ENCODE measurements around the gene SGSM1.
A peak's percentile ranks its signal among the peaks of the same experiment; 100 is the strongest.

SGSM1 gene

DNA sequence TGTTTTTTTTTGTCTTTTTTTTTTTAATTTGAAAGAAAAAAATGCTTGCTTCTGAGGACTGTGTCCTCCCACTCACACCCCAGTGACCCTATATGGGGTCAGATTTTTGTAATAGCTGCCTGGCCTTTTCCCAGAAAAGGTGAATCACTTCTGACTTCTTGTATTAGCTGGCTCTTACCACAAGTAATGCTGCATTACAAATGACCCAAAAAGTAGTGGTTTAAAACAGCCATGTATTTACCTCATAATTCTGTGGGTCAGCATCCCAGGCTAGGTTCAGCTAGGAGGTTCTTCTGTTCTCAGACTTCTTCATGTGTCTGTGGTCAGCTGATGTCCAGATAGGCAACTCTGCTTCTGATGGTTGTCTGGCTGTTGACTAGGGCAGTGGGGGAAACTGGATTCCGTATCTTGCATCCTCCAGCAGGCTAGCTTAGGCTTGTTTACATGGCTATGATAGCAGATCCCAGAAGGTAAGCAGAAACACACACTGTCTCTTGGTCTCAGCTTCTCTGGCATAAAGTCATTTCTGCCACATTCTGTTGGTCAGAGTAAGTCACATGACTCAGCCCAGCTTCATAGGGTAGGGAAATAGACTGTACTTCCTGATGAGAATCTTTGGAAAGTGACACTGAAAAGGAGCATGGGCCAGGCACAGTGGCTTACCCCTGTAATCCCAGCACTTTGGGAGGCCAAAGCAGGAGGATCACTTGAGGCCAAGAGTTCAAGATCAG lies 121.0 kb downstream of the SGSM1 start:
- Mint-ChIP-seq H3K4me3 (no peak overlapping the region), H3K9me3 (no peaks in the 10 kb centered on the region), H3K27me3 (peaks cover 38% of the 10 kb centered on the region), H3K27ac (no peak overlapping the region), H3K4me1 (no peaks in the 10 kb centered on the region), H3K36me3 (no peaks in the 10 kb centered on the region)
- CTCF ChIA-PET = no interaction called here
- DNase-seq = no peak

- H3K9me3 Mint-ChIP-seq = no peaks in the 10 kb centered on the region
- DNase-seq = no peak
- H3K27me3 Mint-ChIP-seq = peaks cover 47% of the 10 kb centered on the region
- no peak overlapping the region for H3K4me3 Mint-ChIP-seq
- no peaks in the 10 kb centered on the region for H3K4me1 Mint-ChIP-seq
- no peak overlapping the region for H3K27ac Mint-ChIP-seq
- no peaks in the 10 kb centered on the region for H3K36me3 Mint-ChIP-seq
- CTCF ChIA-PET = no interaction called here
These were observed 122.3 kb downstream of the SGSM1 start for GRCh38 chr22:24928322-24928721.

GRCh38 chr22:24930678-24931077 lies 124.7 kb downstream of the SGSM1 start:
- Mint-ChIP-seq H3K36me3 (no peaks in the 10 kb centered on the region), H3K27ac (no peak overlapping the region), H3K27me3 (peaks cover 41% of the 10 kb centered on the region), H3K4me1 (no peaks in the 10 kb centered on the region), H3K4me3 (no peak overlapping the region), H3K9me3 (no peaks in the 10 kb centered on the region)
- DNase-seq = no peak
- CTCF ChIA-PET = no interaction called here

DNA sequence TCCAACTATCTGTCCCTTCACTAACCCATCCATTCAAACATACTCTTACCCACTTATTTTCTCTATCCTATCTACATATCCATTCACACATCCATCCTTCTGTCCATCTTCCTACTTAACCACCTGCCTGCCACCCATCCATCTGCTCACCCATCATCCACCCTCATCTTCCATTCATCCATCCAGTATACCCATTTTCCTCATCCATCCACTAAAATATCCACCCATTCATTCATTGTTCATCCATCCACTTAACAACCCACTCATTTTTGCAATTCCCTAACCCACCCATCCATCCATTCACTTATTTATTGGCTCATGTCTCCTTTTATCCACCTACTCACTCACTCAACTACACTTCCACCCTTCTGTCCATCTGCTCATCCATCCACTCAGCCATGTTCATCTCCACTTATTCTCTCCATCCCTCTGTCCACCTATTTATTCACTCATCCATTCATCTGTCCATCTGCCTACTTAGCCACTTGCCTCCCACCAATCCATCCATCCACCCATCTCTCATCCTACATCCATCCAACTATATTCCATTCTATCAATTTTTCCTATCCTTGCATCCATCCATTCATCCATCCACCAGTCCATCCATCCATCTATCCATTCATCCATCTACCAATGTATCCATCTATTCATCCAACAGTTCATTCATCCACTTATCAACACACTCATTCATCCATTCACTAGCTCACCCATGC lies 129.9 kb downstream of the SGSM1 start:
- CTCF ChIA-PET = interaction anchor here (1.0 kb wide), 1 partner anchor 115 kb away, joined by 3 read pairs; no protein-coding TSS in a partner anchor
- H3K36me3 Mint-ChIP-seq = no peaks in the 10 kb centered on the region
- DNase-seq = no peak
- no peaks in the 10 kb centered on the region for H3K4me1 Mint-ChIP-seq
- H3K27ac Mint-ChIP-seq = no peak overlapping the region
- peaks cover 21% of the 10 kb centered on the region for H3K27me3 Mint-ChIP-seq
- no peaks in the 10 kb centered on the region for H3K9me3 Mint-ChIP-seq
- no peak overlapping the region for H3K4me3 Mint-ChIP-seq

DNA sequence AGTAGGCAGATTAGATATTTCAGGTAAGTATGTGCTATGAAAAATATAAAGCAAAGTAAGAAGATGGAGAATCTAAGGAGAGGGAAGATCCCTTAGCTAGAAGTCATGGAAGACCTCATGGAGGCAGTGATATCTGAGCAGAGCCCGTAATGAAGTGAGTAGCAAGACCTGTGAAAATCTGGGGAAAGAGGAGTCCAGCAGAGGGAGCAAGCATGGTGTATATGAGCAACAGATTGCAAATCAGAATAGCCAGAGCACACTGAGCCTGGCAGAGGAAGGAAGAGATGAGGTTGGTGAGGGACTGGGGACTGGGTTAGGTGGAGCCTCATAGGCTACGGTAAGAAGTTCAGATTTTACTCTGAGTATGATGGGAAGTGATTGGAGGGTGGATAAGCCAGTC lies 131.1 kb downstream of the SGSM1 start:
- no peak overlapping the region for H3K4me3 Mint-ChIP-seq
- CTCF ChIA-PET = interaction anchor here (3.0 to 6.7 kb wide), 3 partner anchors 14 to 120 kb away, joined by 13 to 88 read pairs (median 38); no protein-coding TSS in a partner anchor
- no peaks in the 10 kb centered on the region for H3K4me1 Mint-ChIP-seq
- DNase-seq = peak; percentile 29
- H3K27me3 Mint-ChIP-seq = peaks cover 16% of the 10 kb centered on the region
- H3K9me3 Mint-ChIP-seq = no peaks in the 10 kb centered on the region
- H3K27ac Mint-ChIP-seq = no peak overlapping the region
- no peaks in the 10 kb centered on the region for H3K36me3 Mint-ChIP-seq

DNA sequence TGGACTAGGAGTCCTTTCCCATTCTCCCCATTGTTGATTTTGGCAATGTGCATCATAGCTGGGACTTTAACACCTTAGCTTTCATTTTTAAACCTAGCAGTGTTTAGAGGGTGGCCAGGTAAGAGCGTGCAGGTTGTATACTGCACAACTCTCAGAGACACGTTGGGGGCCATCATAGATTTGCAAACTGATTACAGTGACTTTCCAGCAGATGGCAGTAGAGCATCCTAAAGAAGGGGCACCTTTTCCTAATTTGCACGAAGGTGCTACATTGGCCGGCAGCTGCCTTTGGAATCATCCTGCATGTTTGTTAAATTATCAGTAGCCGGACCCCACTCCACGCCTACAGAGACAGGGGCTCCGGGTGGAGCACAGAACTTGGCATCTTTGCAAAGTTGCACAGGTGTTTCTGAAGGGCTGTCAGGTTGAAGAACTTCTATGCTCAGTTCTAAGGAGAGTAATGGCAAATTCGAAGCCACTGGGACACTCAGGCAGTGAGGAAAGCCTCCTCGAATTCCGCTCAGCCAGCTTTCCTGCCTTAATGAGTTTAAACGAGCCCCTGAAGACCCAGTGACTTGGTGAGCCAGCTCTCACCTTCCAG lies 132.8 kb downstream of the SGSM1 start:
- Mint-ChIP-seq H3K4me1 (no peaks in the 10 kb centered on the region), H3K27me3 (peaks cover 8% of the 10 kb centered on the region), H3K9me3 (no peaks in the 10 kb centered on the region), H3K4me3 (no peak overlapping the region), H3K27ac (no peak overlapping the region), H3K36me3 (no peaks in the 10 kb centered on the region)
- CTCF ChIA-PET = interaction anchor here (0.9 to 6.7 kb wide), 9 partner anchors 10 to 174 kb away, joined by 3 to 88 read pairs (median 7); no protein-coding TSS in a partner anchor
- peak; percentile 53 for DNase-seq

GRCh38 chr22:24942301-24942700 lies 136.3 kb downstream of the SGSM1 start:
- H3K9me3 Mint-ChIP-seq = no peaks in the 10 kb centered on the region
- CTCF ChIA-PET = interaction anchor here (6.7 kb wide), 1 partner anchor 108 kb away, joined by 88 read pairs; no protein-coding TSS in a partner anchor
- peaks cover 6% of the 10 kb centered on the region for H3K4me1 Mint-ChIP-seq
- H3K4me3 Mint-ChIP-seq = no peak overlapping the region
- H3K36me3 Mint-ChIP-seq = no peaks in the 10 kb centered on the region
- H3K27ac Mint-ChIP-seq = no peak overlapping the region
- peaks cover 31% of the 10 kb centered on the region for H3K27me3 Mint-ChIP-seq
- DNase-seq = no peak

DNA sequence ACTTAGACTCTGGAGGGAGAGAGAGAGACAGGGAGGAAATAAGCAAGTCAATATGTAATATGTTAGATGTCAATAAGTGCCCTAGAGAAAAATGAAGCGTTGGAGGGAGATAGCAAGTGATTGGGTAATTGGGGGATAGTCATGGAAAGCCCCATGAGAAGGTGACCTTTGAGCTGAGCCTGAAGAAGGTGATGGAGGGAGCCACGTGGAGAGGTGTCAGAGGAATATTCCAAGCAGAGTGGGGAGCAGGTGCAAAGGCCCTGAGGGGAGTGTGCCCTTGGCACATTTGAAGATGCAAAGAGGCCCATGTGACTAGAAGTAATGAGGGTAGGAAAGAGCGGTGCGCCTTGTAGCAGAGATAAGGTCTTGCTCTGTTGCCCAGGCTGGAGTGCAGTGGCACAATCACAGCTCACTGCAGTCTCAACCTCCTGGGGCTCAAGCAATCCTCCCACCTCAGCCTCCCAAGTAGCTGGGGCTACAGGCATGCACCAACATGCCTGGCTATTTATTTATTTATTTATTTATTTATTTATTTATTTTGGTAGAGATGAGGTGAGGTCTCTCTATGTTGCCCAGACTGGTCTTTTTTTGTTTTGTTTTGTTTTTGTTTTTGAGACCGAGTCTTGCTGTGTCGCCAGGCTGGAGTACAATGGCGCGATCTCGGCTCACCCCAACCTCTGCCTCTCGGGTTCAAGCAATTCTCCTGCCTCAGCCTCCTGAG lies 138.4 kb downstream of the SGSM1 start:
- peaks cover 6% of the 10 kb centered on the region for H3K4me1 Mint-ChIP-seq
- no peaks in the 10 kb centered on the region for H3K9me3 Mint-ChIP-seq
- CTCF ChIA-PET = interaction anchor here (0.9 kb wide), 1 partner anchor 105 kb away, joined by 3 read pairs; no protein-coding TSS in a partner anchor
- no peak for DNase-seq
- no peak overlapping the region for H3K4me3 Mint-ChIP-seq
- H3K27ac Mint-ChIP-seq = no peak overlapping the region
- no peaks in the 10 kb centered on the region for H3K36me3 Mint-ChIP-seq
- H3K27me3 Mint-ChIP-seq = peaks cover 38% of the 10 kb centered on the region

GRCh38 chr22:24945430-24945829 lies 139.4 kb downstream of the SGSM1 start:
- H3K27me3 Mint-ChIP-seq = peaks cover 46% of the 10 kb centered on the region
- H3K4me3 Mint-ChIP-seq = no peak overlapping the region
- CTCF ChIA-PET = interaction anchor here (9.8 kb wide), 1 partner anchor 106 kb away, joined by 115 read pairs; no protein-coding TSS in a partner anchor
- H3K36me3 Mint-ChIP-seq = no peaks in the 10 kb centered on the region
- H3K4me1 Mint-ChIP-seq = peaks cover 15% of the 10 kb centered on the region
- no peaks in the 10 kb centered on the region for H3K9me3 Mint-ChIP-seq
- H3K27ac Mint-ChIP-seq = no peak overlapping the region
- DNase-seq = no peak

GRCh38 chr22:24947383-24947782 lies 141.4 kb downstream of the SGSM1 start:
- no peaks in the 10 kb centered on the region for H3K9me3 Mint-ChIP-seq
- H3K36me3 Mint-ChIP-seq = no peaks in the 10 kb centered on the region
- H3K27me3 Mint-ChIP-seq = peaks cover 60% of the 10 kb centered on the region
- H3K4me1 Mint-ChIP-seq = peaks cover 27% of the 10 kb centered on the region
- H3K4me3 Mint-ChIP-seq = no peak overlapping the region
- DNase-seq = no peak
- no peak overlapping the region for H3K27ac Mint-ChIP-seq
- CTCF ChIA-PET = interaction anchor here (9.8 kb wide), 1 partner anchor 104 kb away, joined by 115 read pairs; no protein-coding TSS in a partner anchor

DNA sequence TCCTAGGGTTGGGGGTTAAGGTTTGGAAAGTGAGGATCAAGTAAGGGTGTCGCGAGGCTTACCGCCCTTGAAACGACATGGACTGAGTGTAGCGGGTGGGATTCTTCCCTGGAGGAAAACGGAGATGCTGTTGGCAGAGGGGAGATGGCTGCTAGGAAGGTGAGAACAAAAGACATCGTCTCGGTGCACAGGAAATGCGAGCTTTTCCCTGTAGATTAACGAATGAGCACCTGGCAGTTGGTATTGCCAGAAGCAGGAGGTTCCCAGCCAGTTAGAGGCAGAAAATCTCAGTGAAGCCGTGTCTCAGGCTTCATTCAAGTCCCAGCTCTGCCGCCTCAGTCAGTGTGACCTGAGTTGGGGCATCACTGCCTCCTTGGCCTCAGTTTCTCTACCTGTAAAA lies 141.9 kb downstream of the SGSM1 start:
- peaks cover 64% of the 10 kb centered on the region for H3K27me3 Mint-ChIP-seq

DNA sequence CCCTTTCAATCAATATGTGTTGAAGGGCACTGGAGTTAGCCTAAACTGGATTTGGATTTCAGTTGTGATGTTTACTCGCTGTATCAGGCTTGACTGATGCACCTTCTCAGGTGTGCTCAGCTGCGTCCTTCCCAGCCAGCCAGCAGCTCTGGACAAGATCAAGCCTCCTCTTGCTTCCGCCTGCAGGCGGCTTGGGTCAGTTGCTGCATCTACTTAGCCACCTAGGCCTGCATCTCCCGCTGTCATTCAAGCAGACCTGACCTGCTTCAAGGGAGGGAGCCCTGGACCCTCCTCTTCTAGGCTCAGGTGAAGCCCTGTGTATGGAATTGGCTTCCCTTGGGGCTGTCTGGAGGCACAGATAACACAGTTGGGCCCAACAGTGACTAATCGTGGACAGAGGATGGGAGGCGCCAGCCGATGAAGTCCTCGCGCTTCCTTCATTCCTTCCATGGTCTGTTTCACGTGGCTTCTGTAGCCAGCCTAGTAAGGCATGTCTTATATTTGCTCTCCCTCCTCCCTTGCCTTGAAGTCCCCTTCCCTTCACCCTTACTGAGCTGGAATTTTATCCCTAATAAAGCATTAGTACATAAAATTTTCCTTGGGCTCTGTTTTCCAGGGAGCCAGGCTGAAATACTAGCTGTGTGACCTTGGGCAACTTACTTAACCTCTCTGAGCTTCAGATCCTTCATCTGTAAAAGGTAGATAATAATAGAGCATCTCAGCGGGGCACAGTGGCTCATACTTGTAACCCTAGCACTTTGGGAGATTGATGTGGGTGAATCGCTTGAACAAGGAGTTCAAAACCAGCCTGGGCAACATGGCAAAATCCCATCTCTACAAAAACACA lies 142.6 kb downstream of the SGSM1 start:
- Mint-ChIP-seq H3K36me3 (no peaks in the 10 kb centered on the region), H3K4me3 (no peak overlapping the region), H3K4me1 (peaks cover 31% of the 10 kb centered on the region), H3K9me3 (no peaks in the 10 kb centered on the region), H3K27me3 (peaks cover 71% of the 10 kb centered on the region), H3K27ac (no peak overlapping the region)
- DNase-seq = no peak
- CTCF ChIA-PET = interaction anchor here (0.7 to 9.8 kb wide), 4 partner anchors 9 to 108 kb away, joined by 3 to 115 read pairs (median 12); no protein-coding TSS in a partner anchor

More for the DNA sequence above, 141.9 kb downstream of the SGSM1 start:
- Mint-ChIP-seq H3K27ac (no peak overlapping the region), H3K4me1 (peaks cover 27% of the 10 kb centered on the region), H3K9me3 (no peaks in the 10 kb centered on the region), H3K4me3 (no peak overlapping the region), H3K36me3 (no peaks in the 10 kb centered on the region)
- CTCF ChIA-PET = interaction anchor here (1.5 to 9.8 kb wide), 2 partner anchors 9 to 103 kb away, joined by 4 to 115 read pairs; no protein-coding TSS in a partner anchor
- no peak for DNase-seq

Data from activated naive CD4-positive, alpha-beta T cell treated with anti-CD3 and anti-CD28 coated beads, Interleukin-2, amount 10 ng/mL, durations not matched to agents 7 days and 5 days (primary cell).